ENCODE results near the gene RNF225. TPM values are rescaled to one million over a fixed set of nuclear protein-coding genes. Genes with fewer than 3 reads are reported as not detected.

The RNF225 gene
- total RNA-seq, 4 donors from 2014 or later = not detected

GRCh38 chr19:58379246-58379645 is 16.2 kb upstream of the RNF225 start:
- H3K36me3 ChIP-seq = no peaks in the 10 kb centered on the region
- H3K4me1 ChIP-seq = peaks cover 20 to 23% of the 10 kb centered on the region in 2 donors
- intact Hi-C loops (cut with DNase I; ENCODE audit: low total_unique reads) (no loop called here), in situ Hi-C loops (cut with MboI; ENCODE audit: low sequenced_read_pairs in 4 of 4) (no loop called here)
- DNase-seq (no peak), ATAC-seq (no peak)
- H3K27ac ChIP-seq = no peak overlapping the region
- no peaks in the 10 kb centered on the region for H3K27me3 ChIP-seq
- no peaks in the 10 kb centered on the region for H3K9me3 ChIP-seq
- TF ChIP-seq POLR2A (IDR thresholded peaks at IDR 0.05) (no peak), CTCF (IDR thresholded peaks at IDR 0.05 in 4 of 5, conservative IDR thresholded peaks at IDR 0.05 in 1 of 5) (no peak)
- H3K4me3 ChIP-seq = no peak overlapping the region

- TF ChIP-seq CTCF (IDR thresholded peaks at IDR 0.05 in 4 of 5, conservative IDR thresholded peaks at IDR 0.05 in 1 of 5) (no peak), POLR2A (IDR thresholded peaks at IDR 0.05) (no peak)
- intact Hi-C loops (cut with DNase I; ENCODE audit: low total_unique reads) (loop anchor here (1.0 to 5.0 kb wide), 4 partner anchors 53 to 198 kb away; partner anchors contain the start of genes ERVK3-1, ZBTB45 and ZNF274), in situ Hi-C loops (cut with MboI; ENCODE audit: low sequenced_read_pairs in 4 of 4) (no loop called here)
- Histone ChIP-seq H3K27ac (peak overlapping the region; percentile 78 to 99 (median 94)), H3K9me3 (no peaks in the 10 kb centered on the region), H3K4me1 (peaks cover 23 to 28% of the 10 kb centered on the region in 2 donors), H3K27me3 (no peaks in the 10 kb centered on the region), H3K36me3 (no peaks in the 10 kb centered on the region), H3K4me3 (peak overlapping the region; percentile 70 to 95 (median 81))
- DNase-seq = no peak
- peak in 1 of 2 donors; percentile 4 for ATAC-seq
Measured at GRCh38 chr19:58380037-58380661, 15.3 kb upstream of the RNF225 start.

GRCh38 chr19:58380662-58381459 is 14.6 kb upstream of the RNF225 start, which contains the start of gene ZNF837:
ZNF837 (minus strand) TSS chr19:58381030; CDS start chr19:58369332, 11,698 bp downstream.
- no peaks in the 10 kb centered on the region for H3K27me3 ChIP-seq
- peak; percentile 96 to 97 for ATAC-seq
- peak within 1 kb of the TSS; percentile 70 to 95 (median 81) for H3K4me3 ChIP-seq
- TF ChIP-seq POLR2A (IDR thresholded peaks at IDR 0.05) (peak; percentile 82 to 84), CTCF (IDR thresholded peaks at IDR 0.05 in 4 of 5, conservative IDR thresholded peaks at IDR 0.05 in 1 of 5) (peak in 1 of 5 experiments; percentile 19)
- H3K9me3 ChIP-seq = no peaks in the 10 kb centered on the region
- no peaks in the 10 kb centered on the region for H3K36me3 ChIP-seq
- peak within 1 kb of the TSS; percentile 78 to 99 (median 94) for H3K27ac ChIP-seq
- intact Hi-C loops (cut with DNase I; ENCODE audit: low total_unique reads) (loop anchor here (1.0 to 5.0 kb wide), 6 partner anchors 19 to 199 kb away; partner anchors contain the start of genes ERVK3-1, ZBTB45, ZNF274 and ZNF497), in situ Hi-C loops (cut with MboI; ENCODE audit: low sequenced_read_pairs in 4 of 4) (no loop called here)
- H3K4me1 ChIP-seq = peaks cover 30 to 35% of the 10 kb centered on the region in 2 donors
- DNase-seq = peak; percentile 97 to 100

- Histone ChIP-seq H3K27ac (peak overlapping the region; percentile 78 to 99 (median 94)), H3K27me3 (no peaks in the 10 kb centered on the region), H3K36me3 (no peaks in the 10 kb centered on the region), H3K9me3 (no peaks in the 10 kb centered on the region), H3K4me1 (peaks cover 34 to 40% of the 10 kb centered on the region in 2 donors), H3K4me3 (peak overlapping the region; percentile 70 to 95 (median 81))
- no peak for TF ChIP-seq POLR2A (IDR thresholded peaks at IDR 0.05)
- TF ChIP-seq CTCF (IDR thresholded peaks at IDR 0.05 in 4 of 5, conservative IDR thresholded peaks at IDR 0.05 in 1 of 5) = no peak
- DNase-seq (no peak), ATAC-seq (no peak)
- intact Hi-C loops (cut with DNase I; ENCODE audit: low total_unique reads) = loop anchor here (1.0 to 5.0 kb wide), 3 partner anchors 19 to 199 kb away; partner anchors contain the start of genes ZNF274 and ZNF497
- in situ Hi-C loops (cut with MboI; ENCODE audit: low sequenced_read_pairs in 4 of 4) = no loop called here
Measured at GRCh38 chr19:58381460-58382212, 13.8 kb upstream of the RNF225 start.
